GM18520 (cell line): ENCODE results near the gene ISM1.

Experiments
- ATAC-seq: cut with Tn5 transposase; IDR thresholded peaks from one replicate; pipeline ENCODE4 v1.9.1; 2021; ENCODE audit not compliant: unreplicated experiment

The ISM1 gene

GRCh38 chr20:13340088-13340487, 119.0 kb downstream of the ISM1 start:
- ATAC-seq = no peak

GRCh38 chr20:13341737-13342393, 120.8 kb downstream of the ISM1 start:
- peak; percentile 42 for ATAC-seq

- no peak for ATAC-seq
Observed at GRCh38 chr20:13342469-13343242, 121.6 kb downstream of the ISM1 start.

- ATAC-seq = no peak
Observed at GRCh38 chr20:13344671-13345070, 123.6 kb downstream of the ISM1 start.

GRCh38 chr20:13348311-13349234, 127.5 kb downstream of the ISM1 start:
- no peak for ATAC-seq

GRCh38 chr20:13349235-13349604, 128.1 kb downstream of the ISM1 start:
- ATAC-seq = no peak
